Skeletal muscle satellite cell (primary cell): ENCODE data around the gene GPR17.

Experiments used
- H3K27me3 ChIP-seq: 2 replicates; pipeline ENCODE4 v1.7.0; 2013; ENCODE audit warnings: low read length; ENCODE audit not compliant: control insufficient read depth, insufficient read depth
- H3K36me3 ChIP-seq: 2 replicates; pipeline ENCODE4 v1.7.0; 2013; ENCODE audit warnings: mild to moderate bottlenecking, control low read depth, low read length; ENCODE audit not compliant: insufficient read depth
- H3K4me1 ChIP-seq: 2 replicates; pipeline ENCODE4 v1.7.0; 2013; ENCODE audit warnings: low read length; ENCODE audit not compliant: control insufficient read depth, insufficient read depth
- H3K4me2 ChIP-seq: 2 replicates; pipeline ENCODE4 v1.7.0; 2013; ENCODE audit warnings: mild to moderate bottlenecking, low read length
- H3K4me3 ChIP-seq: 2 replicates; pipeline ENCODE4 v1.7.0; 2013; ENCODE audit warnings: low read length
- H3K9ac ChIP-seq: 2 replicates; pipeline ENCODE4 v1.7.0; 2013; ENCODE audit warnings: mild to moderate bottlenecking, low read depth, low read length, moderate library complexity
- H3K9me3 ChIP-seq: replicated peaks from 2 replicates; pipeline ENCODE4 v1.7.0; 2013; ENCODE audit warnings: mild to moderate bottlenecking, control low read depth, low read length

Gene GPR17

DNA sequence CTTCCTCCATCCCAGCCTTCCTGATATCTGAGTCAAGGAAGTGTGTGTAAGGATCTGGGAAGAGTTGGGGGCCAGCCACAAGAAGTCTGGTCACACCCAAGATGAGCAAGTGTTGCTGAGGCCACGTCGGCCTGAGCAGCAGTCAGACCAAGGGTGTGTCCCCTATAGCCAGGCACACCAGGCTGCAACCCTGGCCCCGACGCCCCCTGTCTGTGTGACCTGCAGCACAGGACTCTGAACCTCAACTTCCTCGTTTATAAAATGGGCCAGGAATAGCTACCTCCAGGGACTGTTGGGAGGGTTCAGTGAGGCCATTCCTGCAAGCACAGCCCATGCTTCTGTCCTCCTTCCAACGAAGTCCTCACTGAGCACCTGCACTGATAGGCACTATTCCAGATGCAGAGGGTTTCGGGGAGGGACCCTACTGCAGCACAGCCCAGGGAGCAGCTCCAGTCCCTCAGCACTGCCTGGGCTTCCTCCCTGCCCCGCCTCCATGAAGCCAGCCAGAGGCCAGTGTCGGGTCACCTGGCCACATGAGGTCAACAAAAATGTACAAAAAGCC is 16.1 kb downstream of the GPR17 start:
- peaks cover 3% of the 10 kb centered on the region for H3K27me3 ChIP-seq
- peak overlapping the region; percentile 48 for H3K9ac ChIP-seq
- peaks cover 14% of the 10 kb centered on the region for H3K4me1 ChIP-seq
- no peaks in the 10 kb centered on the region for H3K9me3 ChIP-seq
- peaks cover 4% of the 10 kb centered on the region for H3K36me3 ChIP-seq
- no peak overlapping the region for H3K4me3 ChIP-seq
- H3K4me2 ChIP-seq: no peak overlapping the region

DNA sequence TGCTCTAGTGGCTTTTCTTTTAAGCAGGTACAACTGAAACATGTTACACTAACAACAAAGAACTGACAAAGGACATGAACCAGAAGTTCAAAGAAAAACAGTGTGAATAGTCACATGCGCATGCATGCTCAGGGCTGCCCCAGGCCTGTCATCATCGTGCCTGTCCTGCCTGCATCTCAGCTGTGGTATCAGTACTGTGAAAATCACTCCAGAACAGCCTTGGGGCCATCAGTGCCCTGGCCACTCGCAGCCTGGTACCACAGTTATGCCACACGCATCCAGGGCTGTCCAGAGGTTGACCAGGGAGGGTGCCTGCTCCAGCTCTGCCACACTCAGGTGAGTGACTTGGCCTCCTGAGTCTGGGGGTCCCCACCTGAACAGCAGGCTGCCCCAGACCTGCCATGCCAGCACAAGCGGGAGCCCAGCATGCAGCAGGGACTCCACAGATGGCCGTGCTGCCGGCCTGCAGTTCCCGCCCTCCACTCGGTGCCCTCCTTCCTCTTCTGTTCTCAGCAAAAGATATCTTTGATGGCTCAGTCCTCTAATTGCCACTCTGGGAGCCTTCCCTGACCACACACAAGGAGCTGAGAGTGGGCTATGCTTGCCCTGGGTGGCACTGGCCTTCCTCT is 17.1 kb downstream of the GPR17 start:
- no peak overlapping the region for H3K9ac ChIP-seq
- H3K36me3 ChIP-seq: peaks cover 4% of the 10 kb centered on the region
- H3K27me3 ChIP-seq: peaks cover 3% of the 10 kb centered on the region
- H3K4me3 ChIP-seq: no peak overlapping the region
- no peak overlapping the region for H3K4me2 ChIP-seq
- no peaks in the 10 kb centered on the region for H3K9me3 ChIP-seq
- peaks cover 14% of the 10 kb centered on the region for H3K4me1 ChIP-seq

DNA sequence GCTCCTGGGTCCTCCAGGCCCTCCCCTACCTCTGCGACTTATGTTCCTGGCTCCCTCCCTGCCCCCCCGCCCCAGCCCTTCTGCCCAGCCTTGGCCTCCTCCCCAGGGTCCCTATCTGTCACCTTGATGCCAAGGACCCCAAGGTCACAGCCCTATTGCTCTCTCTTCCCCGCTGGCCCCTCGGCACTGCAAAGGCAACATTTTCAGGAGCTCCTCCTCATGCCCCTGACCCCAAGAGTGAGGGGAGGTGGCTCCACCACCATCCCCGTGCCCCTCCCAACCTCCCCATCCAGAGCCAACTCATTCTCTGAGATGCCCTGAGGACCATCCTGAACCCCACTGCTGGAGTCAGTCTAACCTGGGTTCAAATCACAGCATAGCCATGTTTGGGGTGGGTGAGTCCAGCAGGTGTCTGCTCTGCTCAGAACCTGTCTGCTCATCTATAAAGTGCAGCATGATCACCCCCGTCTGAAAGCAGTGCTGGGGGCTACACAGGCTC is 17.7 kb downstream of the GPR17 start:
- Histone ChIP-seq H3K4me1 (peaks cover 14% of the 10 kb centered on the region), H3K4me2 (peak overlapping the region; percentile 66), H3K9ac (no peak overlapping the region), H3K9me3 (no peaks in the 10 kb centered on the region), H3K27me3 (peaks cover 3% of the 10 kb centered on the region), H3K36me3 (peaks cover 4% of the 10 kb centered on the region), H3K4me3 (no peak overlapping the region)

DNA sequence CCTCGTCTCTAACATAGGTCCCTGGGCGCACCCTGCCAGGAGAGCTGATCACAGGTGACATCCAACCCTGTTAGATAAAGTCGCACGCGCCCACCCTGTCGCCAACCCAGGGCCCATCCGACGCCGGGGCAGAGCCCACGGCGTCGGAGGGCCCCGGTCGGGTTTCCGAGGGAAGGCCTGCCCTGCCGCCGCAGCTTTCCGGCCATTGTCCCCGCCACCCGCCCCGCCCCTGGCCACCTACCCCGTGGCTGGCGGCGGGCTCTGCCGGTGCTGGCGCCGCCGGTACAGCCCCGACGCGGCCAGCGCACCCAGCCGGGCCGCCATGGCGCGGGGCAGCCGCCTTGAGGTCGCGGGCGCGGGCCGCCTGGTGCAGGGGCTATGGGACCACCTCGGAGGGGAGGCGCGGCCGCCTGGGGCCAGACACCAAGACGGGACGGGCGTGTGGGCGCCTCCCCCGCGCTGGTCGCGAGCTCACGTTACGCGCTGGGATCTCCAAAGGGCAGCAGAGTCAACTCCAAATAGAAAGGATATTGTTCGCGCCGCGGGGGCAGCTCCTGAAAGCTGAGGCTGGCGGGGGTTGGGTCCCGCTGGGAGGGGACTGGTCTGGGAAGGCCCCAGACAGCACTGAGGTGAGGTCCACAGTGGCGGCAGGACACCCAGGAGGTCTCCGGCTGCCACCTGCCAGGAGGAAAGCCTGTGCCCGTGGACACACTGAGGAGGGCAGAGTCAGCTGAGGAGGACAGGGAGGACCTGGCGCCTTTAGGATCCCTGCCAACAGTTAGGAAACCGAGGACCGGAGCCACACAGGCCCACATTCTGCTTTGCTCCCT is 18.3 kb downstream of the GPR17 start:
- H3K4me1 ChIP-seq: peaks cover 14% of the 10 kb centered on the region
- peaks cover 3% of the 10 kb centered on the region for H3K27me3 ChIP-seq
- no peak overlapping the region for H3K9ac ChIP-seq
- peak overlapping the region; percentile 47 for H3K4me3 ChIP-seq
- H3K9me3 ChIP-seq: no peaks in the 10 kb centered on the region
- peak overlapping the region; percentile 66 for H3K4me2 ChIP-seq
- peaks cover 4% of the 10 kb centered on the region for H3K36me3 ChIP-seq

DNA sequence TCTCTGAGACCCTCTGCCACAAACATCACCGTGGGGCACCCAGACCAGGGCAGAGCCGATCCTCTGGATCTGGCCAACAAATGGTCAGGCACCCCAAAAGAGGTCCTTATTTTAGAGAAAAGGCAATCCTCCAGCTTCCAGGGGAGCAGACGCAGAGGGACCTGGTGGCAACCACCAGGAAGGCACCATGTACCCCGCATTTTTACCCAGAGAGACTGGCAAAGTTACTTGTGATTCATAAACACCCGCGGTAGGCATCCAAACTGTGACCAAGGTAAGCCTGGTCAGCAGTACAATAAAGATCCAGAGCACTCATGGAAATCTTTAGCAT is 18.9 kb downstream of the GPR17 start:
- Histone ChIP-seq H3K4me1 (peaks cover 14% of the 10 kb centered on the region), H3K9me3 (no peaks in the 10 kb centered on the region), H3K27me3 (peaks cover 3% of the 10 kb centered on the region), H3K9ac (no peak overlapping the region), H3K4me2 (no peak overlapping the region), H3K4me3 (no peak overlapping the region), H3K36me3 (peaks cover 4% of the 10 kb centered on the region)

DNA sequence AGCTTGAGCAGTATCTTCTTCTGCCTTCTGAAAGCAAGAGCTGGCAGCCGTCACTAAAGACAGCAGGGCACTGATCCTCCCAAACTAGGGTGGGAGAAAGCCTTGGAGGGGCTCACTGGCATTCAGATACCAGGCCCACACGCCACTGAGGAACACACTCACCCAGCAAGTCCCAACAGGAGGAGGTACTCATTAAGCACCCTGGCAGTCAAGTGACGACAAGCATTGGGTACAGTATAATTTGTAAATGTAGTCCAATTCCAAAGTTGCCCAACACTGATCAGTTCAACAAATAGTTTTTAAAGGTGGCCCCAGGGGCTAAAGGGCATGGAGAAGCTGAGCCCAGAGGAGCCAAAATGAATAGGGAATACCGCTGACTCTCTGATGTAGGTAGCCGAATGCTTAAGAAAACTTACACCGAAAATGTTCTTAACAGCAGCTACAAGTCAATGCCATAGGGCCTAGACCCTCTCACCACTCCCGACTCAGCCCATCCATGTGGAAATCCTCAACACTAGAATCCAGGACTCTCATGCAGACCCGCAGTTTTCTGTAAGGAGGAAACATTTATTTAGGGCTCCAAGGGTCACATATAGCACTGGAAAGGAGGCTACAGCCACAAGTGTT is 19.4 kb downstream of the GPR17 start:
- H3K9ac ChIP-seq: no peak overlapping the region
- no peaks in the 10 kb centered on the region for H3K36me3 ChIP-seq
- peaks cover 3% of the 10 kb centered on the region for H3K27me3 ChIP-seq
- peaks cover 14% of the 10 kb centered on the region for H3K4me1 ChIP-seq
- H3K9me3 ChIP-seq: no peaks in the 10 kb centered on the region
- no peak overlapping the region for H3K4me3 ChIP-seq
- H3K4me2 ChIP-seq: no peak overlapping the region

DNA sequence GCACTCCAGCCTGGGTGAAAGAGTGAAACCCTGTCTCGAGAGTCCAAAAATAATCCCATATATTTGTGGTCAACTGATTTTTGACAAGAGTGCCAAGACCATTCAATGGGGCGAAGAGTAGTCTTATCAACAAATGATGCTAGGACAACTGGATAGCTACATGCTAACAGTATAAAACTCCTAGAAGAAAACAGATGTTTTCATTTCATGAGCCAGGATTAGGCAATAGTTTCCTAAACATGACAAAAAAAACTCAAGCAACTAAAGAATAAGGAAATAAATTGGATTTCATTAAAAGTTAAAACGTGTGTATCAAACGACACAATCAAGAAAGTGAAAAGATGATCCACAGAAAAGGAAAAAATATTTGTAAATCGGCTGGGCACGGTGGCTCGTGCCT is 23.1 kb downstream of the GPR17 start:
- H3K4me1 ChIP-seq: peaks cover 11% of the 10 kb centered on the region
- H3K9me3 ChIP-seq: no peaks in the 10 kb centered on the region
- no peak overlapping the region for H3K9ac ChIP-seq
- peaks cover 3% of the 10 kb centered on the region for H3K27me3 ChIP-seq
- H3K4me3 ChIP-seq: no peak overlapping the region
- no peak overlapping the region for H3K4me2 ChIP-seq
- no peaks in the 10 kb centered on the region for H3K36me3 ChIP-seq

DNA sequence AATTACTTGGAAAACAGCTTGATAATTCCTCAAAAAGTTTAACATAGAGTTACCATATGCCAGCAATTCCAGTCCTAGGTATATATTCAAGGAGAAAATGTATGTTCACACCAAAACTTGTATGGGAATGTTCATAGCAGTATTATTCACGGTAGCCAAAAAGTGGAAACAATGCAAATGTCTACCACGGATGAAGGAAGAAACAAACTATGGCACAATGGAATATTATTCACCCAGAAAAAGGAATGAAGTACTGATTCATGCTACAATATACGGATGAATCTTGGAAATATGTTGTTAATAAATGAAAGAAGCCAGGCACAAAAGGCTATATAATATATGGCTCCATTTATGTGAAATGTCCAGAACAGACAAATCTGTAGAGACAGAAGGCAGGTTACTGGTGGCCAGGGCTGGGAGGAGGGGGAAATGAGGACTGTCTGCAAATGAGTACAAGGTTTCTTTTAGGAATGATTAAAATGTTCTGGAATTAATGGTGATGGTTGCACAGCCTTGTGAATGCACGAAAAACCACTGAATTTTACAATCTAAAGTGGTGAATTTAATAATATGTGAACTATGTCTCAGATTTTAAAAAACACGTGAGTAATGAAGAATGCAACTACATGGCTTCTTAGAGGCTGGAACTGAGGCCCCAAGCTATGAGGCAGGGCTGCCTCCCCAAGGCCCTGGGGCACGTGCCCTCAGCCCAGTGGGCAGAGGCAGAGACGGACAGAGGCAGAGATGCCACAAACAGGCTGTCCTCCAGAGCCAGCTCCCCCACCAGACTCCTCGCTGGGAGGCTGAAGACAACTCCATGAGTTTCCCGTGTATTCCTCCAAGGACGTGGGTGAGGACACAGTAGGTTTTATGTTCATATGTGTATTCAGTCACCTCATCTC is 24.4 kb downstream of the GPR17 start:
- H3K27me3 ChIP-seq: no peaks in the 10 kb centered on the region
- no peak overlapping the region for H3K4me2 ChIP-seq
- no peaks in the 10 kb centered on the region for H3K36me3 ChIP-seq
- no peak overlapping the region for H3K4me3 ChIP-seq
- H3K4me1 ChIP-seq: peaks cover 18% of the 10 kb centered on the region
- H3K9me3 ChIP-seq: no peaks in the 10 kb centered on the region
- H3K9ac ChIP-seq: no peak overlapping the region

DNA sequence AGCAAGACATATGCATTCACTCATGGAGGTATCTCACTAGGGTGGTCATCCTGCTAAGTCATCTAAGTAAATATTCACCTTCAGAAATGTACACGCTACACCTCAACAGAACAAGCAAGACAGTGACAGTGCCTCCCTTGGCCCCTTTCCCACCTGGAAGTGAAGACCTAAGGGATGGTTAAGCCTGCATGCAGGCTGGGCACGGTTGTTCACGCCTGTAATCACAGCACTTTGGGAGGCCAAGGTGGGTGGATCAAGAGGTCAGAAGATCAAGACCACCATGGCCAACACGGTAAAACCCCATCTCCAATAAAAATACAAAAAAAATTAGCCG is 25.0 kb downstream of the GPR17 start:
- no peaks in the 10 kb centered on the region for H3K9me3 ChIP-seq
- H3K9ac ChIP-seq: no peak overlapping the region
- peaks cover 3% of the 10 kb centered on the region for H3K27me3 ChIP-seq
- H3K4me3 ChIP-seq: no peak overlapping the region
- H3K4me2 ChIP-seq: no peak overlapping the region
- peaks cover 22% of the 10 kb centered on the region for H3K4me1 ChIP-seq
- no peaks in the 10 kb centered on the region for H3K36me3 ChIP-seq

DNA sequence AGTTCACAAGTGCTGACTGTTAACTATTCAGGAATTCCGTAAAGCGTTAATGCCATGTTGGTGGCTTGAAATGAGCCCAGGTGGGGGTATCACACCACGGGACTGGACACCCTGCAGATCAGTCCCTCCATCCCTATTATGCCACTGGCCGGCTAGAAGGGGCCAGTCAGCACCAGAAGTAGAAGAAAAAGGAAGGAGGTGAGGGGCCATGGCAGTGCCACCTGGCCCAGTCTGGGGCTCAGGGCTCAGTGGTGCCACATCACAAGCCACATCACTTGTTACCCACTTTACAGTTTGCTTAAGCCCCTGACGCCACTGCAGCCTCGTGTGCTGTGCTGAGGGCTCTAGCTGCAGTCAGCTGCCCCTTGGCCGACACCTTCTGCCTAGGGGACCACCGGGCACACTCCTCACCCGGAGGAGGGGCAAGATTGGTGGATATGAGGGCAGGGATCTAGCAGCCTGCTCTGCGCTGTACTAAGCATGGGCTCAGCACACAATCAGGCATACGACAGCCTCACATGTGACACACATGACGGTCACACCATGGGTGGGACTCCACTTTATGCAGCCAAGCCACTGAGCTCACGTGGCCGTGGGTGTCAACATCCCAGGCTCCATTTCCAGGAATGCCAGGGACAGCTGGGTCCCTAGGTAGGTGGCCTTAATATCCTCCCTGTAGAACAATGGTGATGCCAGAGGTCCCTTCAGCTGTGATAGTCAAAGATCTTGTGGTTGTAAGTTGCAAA is 25.8 kb downstream of the GPR17 start:
- Histone ChIP-seq H3K9me3 (no peaks in the 10 kb centered on the region), H3K4me3 (no peak overlapping the region), H3K4me1 (peaks cover 24% of the 10 kb centered on the region), H3K9ac (no peak overlapping the region), H3K27me3 (peaks cover 10% of the 10 kb centered on the region), H3K4me2 (no peak overlapping the region), H3K36me3 (no peaks in the 10 kb centered on the region)
